Ovary (tissue), 9 donors: ENCODE measurements around the gene BBS5. TPM values are rescaled to one million over a fixed set of nuclear protein-coding genes. Genes with fewer than 3 reads are reported as not detected.

ENCODE experiments used
- DNase-seq, 5 donors: peaks; one replicate each; pipeline ENCODE4 v3.0.0-alpha.2; 2019 to 2020
- H3K27ac ChIP-seq, 2 donors: fragments of 200-600 bp; one replicate each; pipeline versions ENCODE4 v1.5.1 to v1.8.0; 2019 to 2022
- H3K27me3 ChIP-seq: fragments of 200-600 bp; one replicate; pipeline ENCODE4 v1.8.0; 2022
- H3K36me3 ChIP-seq: fragments of 200-600 bp; sonication (generic); one replicate; pipeline ENCODE4 v1.5.1; 2019
- H3K4me1 ChIP-seq: one replicate; pipeline ENCODE4 v1.8.1; 2013; ENCODE audit warnings: mild to moderate bottlenecking, moderate library complexity; ENCODE audit not compliant: insufficient read depth
- H3K4me3 ChIP-seq: fragments of 200-600 bp; sonication (generic); one replicate; pipeline ENCODE4 v1.5.1; 2017
- H3K9me3 ChIP-seq, 2 donors: fragments of 200-600 bp in 1 of 2; sonication (generic) in 1 of 2; one replicate each; pipeline versions ENCODE4 v1.5.1 to v1.8.1; 2013 to 2019; ENCODE audit warnings: mild to moderate bottlenecking in 1 of 2, moderate library complexity in 1 of 2
- CTCF ChIP-seq, 3 donors: fragments of 450-650 bp in 2 of 3; fragments of 200-600 bp in 1 of 3; IDR thresholded peaks; one replicate each; pipeline versions ENCODE4 v1.5.1 to v1.8.0; 2016 to 2022; ENCODE audit warnings: antibody characterized with exemption in 3 of 3, mild to moderate bottlenecking in 1 of 3
- EP300 ChIP-seq: sonication (generic); formaldehyde crosslinking; IDR thresholded peaks from one replicate; pipeline ENCODE4 v1.6.1; 2017; ENCODE audit warnings: antibody characterized with exemption
- POLR2A ChIP-seq: fragments of 450-650 bp; IDR thresholded peaks from one replicate; pipeline ENCODE4 v1.6.1; 2017; ENCODE audit warnings: antibody characterized with exemption, mild to moderate bottlenecking, moderate library complexity
- WGBS, 3 donors: extraction: QIAGEN DNeasy Blood & Tissue Kit in 1 of 3; methylation state at CpG; one replicate each; pipeline versions ENCODE4 v1.1.5 to v1.1.7; 2013 to 2017; 5-methylcytosine and 5-hydroxymethylcytosine counted together
- intact Hi-C, 4 donors: fragments of 100-400 bp; cut with DNase I; formaldehyde crosslinking; loops; one replicate each; pipeline versions ENCODE4 v1.11.0 to v1.15.1; 2022 to 2023
- polyA plus RNA-seq, 2 donors: library from polyadenylated mRNA; stranded (reverse); fragments of 200-250 nt in 1 of 2; fragments of 350-450 nt in 1 of 2; fragmentation: Illumina TruSeq in 1 of 2; extraction: RNeasy Lipid Tissue Mini Kit (QIAGEN cat#74804) in 1 of 2; gene quantifications; one replicate each; pipeline ENCODE4 v1.2.3, GENCODE V29; 2013 to 2014
- total RNA-seq, 7 donors: library from RNA; depleted of rRNA in 2 of 7; stranded (reverse); fragments of >200 nt in 2 of 7; fragmentation: NEBNext Ultra II Directional in 3 of 7; extraction: Animal tissue kit (Norgen Biotek cat#: 25700) in 3 of 7; gene quantifications; one replicate each; pipeline versions ENCODE4 v1.1.0 to v1.2.4, GENCODE V29; 2016 to 2023
- donor health status: DM: no; HTN: no; CAD: no; lungs with moderate emphysema.
- donor health status: DM: no; HTN: no; CAD: no.
- donor health status: Bipolar disorder and iron deficiency.
- donor health status: DM: yes; HTN: yes; CAD: no.
- donor health status: DM: no; HTN: no; CAD: no.
- donor health status: DM: yes; HTN: yes; CAD: no.

Gene BBS5
- total and polyA plus RNA-seq, 9 donors, result 7.4 to 17.2 (median 11.8) TPM

DNA sequence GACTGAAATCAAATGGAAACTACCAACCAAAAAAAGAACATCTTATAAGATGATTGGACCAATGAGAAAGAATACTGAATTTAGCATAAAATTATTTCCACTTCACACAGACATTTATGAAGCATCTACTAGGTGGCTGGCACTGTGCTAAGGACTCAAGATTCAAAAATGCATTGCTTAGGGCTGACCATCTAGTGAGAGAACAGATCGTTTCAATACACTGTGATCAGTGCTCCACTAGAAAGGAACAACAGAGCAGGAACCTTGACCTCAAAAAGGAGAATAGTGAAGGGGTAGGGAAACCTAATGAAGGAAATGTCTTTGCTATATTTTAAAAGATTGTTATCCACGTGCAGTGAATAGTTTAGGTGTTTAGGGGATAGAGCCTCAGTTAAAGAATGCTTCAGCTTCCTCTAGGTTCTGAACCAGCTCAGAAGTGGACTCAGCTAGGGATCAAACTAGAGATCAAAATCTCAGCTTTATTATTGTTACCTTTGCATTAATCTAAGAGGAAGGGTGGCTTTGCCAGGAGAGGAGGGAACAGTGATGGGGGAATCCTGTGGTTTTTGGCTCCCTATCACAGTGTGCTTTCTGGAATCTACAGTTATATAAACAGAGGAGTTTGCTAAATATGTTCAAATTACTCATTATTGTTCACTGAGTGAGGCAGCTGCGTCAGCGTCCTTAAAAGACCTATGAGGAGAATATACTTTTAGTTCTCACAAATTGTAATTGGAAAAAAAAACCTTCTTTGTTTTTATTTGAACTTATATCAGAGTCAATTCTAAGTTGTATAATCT, 16.2 kb upstream of the BBS5 start:
- H3K4me1 ChIP-seq, result peaks cover 2% of the 10 kb centered on the region
- no peaks in the 10 kb centered on the region for H3K9me3 ChIP-seq
- no peak overlapping the region for H3K27ac ChIP-seq
- no peak for DNase-seq
- WGBS, 3 donors, result 5 to 16% (median 5%) methylated on average over 4 of the region's 4 CpGs
- H3K27me3 ChIP-seq, result no peaks in the 10 kb centered on the region
- TF ChIP-seq POLR2A (no peak), EP300 (no peak), CTCF (IDR thresholded peaks at IDR 0.05) (no peak)
- intact Hi-C loops, result no loop called here
- no peaks in the 10 kb centered on the region for H3K36me3 ChIP-seq
- H3K4me3 ChIP-seq, result no peak overlapping the region

- DNase-seq, result no peak
- TF ChIP-seq CTCF (IDR thresholded peaks at IDR 0.05) (no peak), EP300 (no peak), POLR2A (no peak)
- H3K4me3 ChIP-seq, result no peak overlapping the region
- no peaks in the 10 kb centered on the region for H3K27me3 ChIP-seq
- no peak overlapping the region for H3K27ac ChIP-seq
- no peaks in the 10 kb centered on the region for H3K36me3 ChIP-seq
- WGBS, 3 donors, result 31 to 53% (median 48%) methylated on average over 1 of the region's 1 CpG
- H3K4me1 ChIP-seq, result peaks cover 2% of the 10 kb centered on the region
- H3K9me3 ChIP-seq, result no peaks in the 10 kb centered on the region
- intact Hi-C loops, result no loop called here
Measured at GRCh38 chr2:169464466-169464865, 14.8 kb upstream of the BBS5 start.

GRCh38 chr2:169464882-169465281, 14.4 kb upstream of the BBS5 start:
- no peak overlapping the region for H3K27ac ChIP-seq
- intact Hi-C loops, result no loop called here
- TF ChIP-seq EP300 (no peak), CTCF (IDR thresholded peaks at IDR 0.05) (no peak), POLR2A (no peak)
- no peaks in the 10 kb centered on the region for H3K36me3 ChIP-seq
- H3K27me3 ChIP-seq, result no peaks in the 10 kb centered on the region
- 51 to 64% (median 60%) methylated on average over 2 of the region's 2 CpGs for WGBS, 3 donors
- no peaks in the 10 kb centered on the region for H3K9me3 ChIP-seq
- no peak for DNase-seq
- peaks cover 2% of the 10 kb centered on the region for H3K4me1 ChIP-seq
- no peak overlapping the region for H3K4me3 ChIP-seq

DNA sequence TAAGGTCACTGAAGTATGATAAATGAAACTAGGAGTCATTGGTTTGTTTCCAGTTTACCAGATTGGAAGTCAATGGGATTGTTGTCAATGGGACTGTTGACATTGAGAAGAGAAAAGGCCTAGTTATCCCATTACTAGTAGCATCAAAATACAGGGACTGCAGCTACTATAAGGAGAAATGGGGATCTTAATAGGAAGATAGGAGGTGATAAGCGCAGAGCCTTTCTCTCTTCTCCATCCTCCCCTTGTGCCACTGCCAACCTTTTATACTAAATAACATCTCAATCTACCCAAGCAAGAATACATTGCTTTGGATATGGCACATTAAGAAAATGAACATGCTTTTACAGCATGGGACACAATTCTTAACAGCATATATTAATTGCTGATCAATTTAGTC, 10.5 kb upstream of the BBS5 start:
- TF ChIP-seq EP300 (no peak), POLR2A (no peak), CTCF (IDR thresholded peaks at IDR 0.05) (no peak)
- 97 to 100% (median 98%) methylated on average over 1 of the region's 1 CpG for WGBS, 3 donors
- H3K4me1 ChIP-seq, result no peaks in the 10 kb centered on the region
- no peak overlapping the region for H3K4me3 ChIP-seq
- no peaks in the 10 kb centered on the region for H3K9me3 ChIP-seq
- H3K36me3 ChIP-seq, result no peaks in the 10 kb centered on the region
- no peaks in the 10 kb centered on the region for H3K27me3 ChIP-seq
- DNase-seq, result no peak
- no peak overlapping the region for H3K27ac ChIP-seq
- intact Hi-C loops, result no loop called here
